Middle frontal gyrus (tissue), 1 donor: ENCODE measurements around the gene CRACDL.

ENCODE experiments used
- DNase-seq: peaks from one replicate; pipeline ENCODE4 v3.0.0-alpha.2; 2015; ENCODE audit warnings: low spot score; ENCODE audit errors: extremely low spot score

Gene CRACDL

GRCh38 chr2:98751748-98752147 lies 184.3 kb downstream of the CRACDL start:
- DNase-seq: no peak

- no peak for DNase-seq
These were observed 185.3 kb downstream of the CRACDL start for GRCh38 chr2:98750593-98751282.

GRCh38 chr2:98749066-98749450 lies 187.0 kb downstream of the CRACDL start:
- DNase-seq: no peak

- DNase-seq: no peak
These were observed 187.5 kb downstream of the CRACDL start for GRCh38 chr2:98748292-98749065.

GRCh38 chr2:98747888-98748287 lies 188.1 kb downstream of the CRACDL start:
- no peak for DNase-seq

DNA sequence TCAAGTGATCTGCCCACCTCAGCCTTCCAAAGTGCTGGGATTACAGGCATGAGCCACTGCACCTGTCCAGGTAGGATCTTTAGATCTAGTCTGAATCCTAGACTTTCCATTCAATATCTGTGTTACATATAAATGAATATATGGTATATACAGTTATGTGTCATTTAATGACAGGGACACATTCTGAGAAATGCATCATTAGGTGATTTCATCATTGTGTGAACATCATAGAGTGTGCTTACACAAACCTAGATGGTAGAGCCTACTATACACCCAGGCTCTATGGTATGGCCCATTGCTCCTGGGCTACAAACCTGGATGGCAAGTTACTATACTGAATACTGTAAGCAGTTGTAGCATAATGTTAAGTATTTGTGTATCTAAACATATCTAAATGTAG lies 189.6 kb downstream of the CRACDL start:
- no peak for DNase-seq

- no peak for DNase-seq
These were observed 191.4 kb downstream of the CRACDL start for GRCh38 chr2:98744595-98744994.
